UCSD-AML1 (cell line): Measurements from ENCODE around the gene APPL2.

Experiments
- DNase-seq: peaks from one replicate; lab custom pipeline; 2025; ENCODE audit not compliant: unreplicated experiment; lab: John Stamatoyannopoulos, UW

APPL2 gene

GRCh38 chr12:105138248-105138647, 97.7 kb downstream of the APPL2 start:
- no peak for DNase-seq
